ENCODE data around the gene MYH8. TPM values are rescaled to one million over a fixed set of nuclear protein-coding genes. Genes with fewer than 3 reads are reported as not detected.

The MYH8 gene
- total and polyA plus RNA-seq, 8 donors = not detected

DNA sequence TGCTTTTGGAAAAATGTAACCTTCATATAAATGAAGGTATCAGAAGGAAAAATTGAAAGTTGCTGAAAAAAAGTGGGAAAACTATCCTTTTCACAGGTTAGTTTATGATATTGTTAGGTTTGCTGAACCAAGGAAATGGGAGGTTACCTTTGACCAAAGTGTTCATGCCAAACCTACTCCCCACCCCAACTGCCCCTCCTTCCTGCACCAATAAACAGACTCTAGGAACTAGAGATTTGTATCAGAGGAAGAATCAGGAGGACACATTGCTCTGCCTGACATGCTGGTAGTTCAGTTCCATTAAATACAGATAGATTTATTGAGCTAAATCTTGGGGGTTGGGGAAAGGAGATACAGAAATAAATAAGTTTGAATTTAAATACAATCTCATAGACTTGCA, 18.2 kb downstream of the MYH8 start:
- Histone ChIP-seq H3K4me3 (no peak overlapping the region), H3K27ac (no peak overlapping the region), H3K36me3 (no peaks in the 10 kb centered on the region), H3K9me3 (no peaks in the 10 kb centered on the region), H3K4me1 (no peaks in the 10 kb centered on the region), H3K27me3 (no peaks in the 10 kb centered on the region)
- ATAC-seq = no peak
- no peak for DNase-seq
- TF ChIP-seq, protein P1, sequence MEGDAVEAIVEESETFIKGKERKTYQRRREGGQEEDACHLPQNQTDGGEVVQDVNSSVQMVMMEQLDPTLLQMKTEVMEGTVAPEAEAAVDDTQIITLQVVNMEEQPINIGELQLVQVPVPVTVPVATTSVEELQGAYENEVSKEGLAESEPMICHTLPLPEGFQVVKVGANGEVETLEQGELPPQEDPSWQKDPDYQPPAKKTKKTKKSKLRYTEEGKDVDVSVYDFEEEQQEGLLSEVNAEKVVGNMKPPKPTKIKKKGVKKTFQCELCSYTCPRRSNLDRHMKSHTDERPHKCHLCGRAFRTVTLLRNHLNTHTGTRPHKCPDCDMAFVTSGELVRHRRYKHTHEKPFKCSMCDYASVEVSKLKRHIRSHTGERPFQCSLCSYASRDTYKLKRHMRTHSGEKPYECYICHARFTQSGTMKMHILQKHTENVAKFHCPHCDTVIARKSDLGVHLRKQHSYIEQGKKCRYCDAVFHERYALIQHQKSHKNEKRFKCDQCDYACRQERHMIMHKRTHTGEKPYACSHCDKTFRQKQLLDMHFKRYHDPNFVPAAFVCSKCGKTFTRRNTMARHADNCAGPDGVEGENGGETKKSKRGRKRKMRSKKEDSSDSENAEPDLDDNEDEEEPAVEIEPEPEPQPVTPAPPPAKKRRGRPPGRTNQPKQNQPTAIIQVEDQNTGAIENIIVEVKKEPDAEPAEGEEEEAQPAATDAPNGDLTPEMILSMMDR (IDR thresholded peaks at IDR 0.05) = no peak
- intact Hi-C loops (cut with DNase I) = no loop called here

DNA sequence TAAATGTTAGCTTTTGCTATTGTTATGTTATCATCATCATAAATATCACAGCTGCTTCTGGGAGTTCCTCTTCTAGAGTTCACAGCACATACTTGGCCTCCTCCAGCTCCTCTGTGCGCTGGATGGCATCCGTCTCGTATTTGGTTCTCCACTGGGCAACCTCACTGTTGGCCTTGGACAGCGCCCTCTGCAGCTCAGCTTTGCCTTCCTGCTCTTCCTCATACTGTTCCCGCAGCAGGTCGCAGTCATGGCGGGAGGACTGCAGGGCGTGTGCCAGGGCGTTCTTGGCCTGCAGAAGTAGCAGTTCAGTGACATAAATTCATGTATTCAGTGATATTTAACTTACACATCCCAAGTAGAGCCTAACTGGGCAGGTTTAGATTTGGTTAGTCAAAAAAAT, 23.4 kb downstream of the MYH8 start:
- DNase-seq = no peak
- Histone ChIP-seq H3K9me3 (no peaks in the 10 kb centered on the region), H3K27ac (no peak overlapping the region), H3K36me3 (no peaks in the 10 kb centered on the region), H3K27me3 (no peaks in the 10 kb centered on the region), H3K4me3 (no peak overlapping the region), H3K4me1 (no peaks in the 10 kb centered on the region)
- intact Hi-C loops (cut with DNase I) = no loop called here
- TF ChIP-seq, protein P1 (IDR thresholded peaks at IDR 0.05) = no peak
- ATAC-seq = no peak

- ATAC-seq (no peak), DNase-seq (no peak)
- TF ChIP-seq, protein P1 (IDR thresholded peaks at IDR 0.05) = no peak
- intact Hi-C loops (cut with DNase I) = no loop called here
- Histone ChIP-seq H3K27me3 (peaks cover 0 to 7% of the 10 kb centered on the region in 2 donors), H3K4me3 (no peak overlapping the region), H3K36me3 (no peaks in the 10 kb centered on the region), H3K4me1 (no peaks in the 10 kb centered on the region), H3K27ac (no peak overlapping the region), H3K9me3 (no peaks in the 10 kb centered on the region)
These were observed 25.1 kb downstream of the MYH8 start for GRCh38 chr17:10396524-10397163.

GRCh38 chr17:10394201-10394887, 27.4 kb downstream of the MYH8 start:
- Histone ChIP-seq H3K4me3 (no peak overlapping the region), H3K27ac (no peak overlapping the region), H3K9me3 (no peaks in the 10 kb centered on the region), H3K4me1 (no peaks in the 10 kb centered on the region), H3K36me3 (no peaks in the 10 kb centered on the region), H3K27me3 (peaks cover 3 to 30% of the 10 kb centered on the region in 2 donors)
- ATAC-seq (no peak), DNase-seq (no peak)
- intact Hi-C loops (cut with DNase I) = no loop called here
- TF ChIP-seq, protein P1 (IDR thresholded peaks at IDR 0.05) = no peak

GRCh38 chr17:10392880-10393279, 28.9 kb downstream of the MYH8 start:
- TF ChIP-seq, protein P1 (IDR thresholded peaks at IDR 0.05) = no peak
- DNase-seq (no peak), ATAC-seq (no peak)
- intact Hi-C loops (cut with DNase I) = no loop called here
- H3K4me1 ChIP-seq = no peaks in the 10 kb centered on the region
- no peaks in the 10 kb centered on the region for H3K36me3 ChIP-seq
- H3K27me3 ChIP-seq = peaks cover 3 to 34% of the 10 kb centered on the region in 2 donors
- H3K4me3 ChIP-seq = no peak overlapping the region
- no peak overlapping the region for H3K27ac ChIP-seq
- no peaks in the 10 kb centered on the region for H3K9me3 ChIP-seq

All from left lung (tissue), 10 donors.